Prostate gland (tissue), 2 donors: ENCODE results near the gene NRDC. TPM values are rescaled to one million over a fixed set of nuclear protein-coding genes. Genes with fewer than 3 reads are reported as not detected.
A peak's percentile ranks its signal among the peaks of the same experiment; 100 is the strongest.

ENCODE experiments used
- DNase-seq: peaks from one replicate; pipeline ENCODE4 v3.0.0-alpha.2; 2019; ENCODE audit warnings: low spot score
- H3K27ac ChIP-seq, 2 donors: fragments of 200-600 bp; sonication (generic); 2 replicates each; pipeline ENCODE4 v1.5.1; 2017 to 2019
- H3K27me3 ChIP-seq: fragments of 200-600 bp; sonication (generic); replicated peaks from 2 replicates; pipeline ENCODE4 v1.5.1; 2019; ENCODE audit not compliant: insufficient read depth
- H3K36me3 ChIP-seq, 2 donors: fragments of 200-600 bp; sonication (generic); 1 replicate in 1 of 2; 2 replicates in 1 of 2; pipeline versions ENCODE4 v1.5.1 to v1.8.1; 2017 to 2019
- H3K4me1 ChIP-seq: fragments of 200-600 bp; sonication (generic); replicated peaks from 2 replicates; pipeline ENCODE4 v1.5.1; 2019
- H3K4me3 ChIP-seq, 2 donors: fragments of 200-600 bp; sonication (generic); 2 replicates each; pipeline ENCODE4 v1.5.1; 2017 to 2019
- H3K9me3 ChIP-seq: fragments of 200-600 bp; sonication (generic); 2 replicates; pipeline ENCODE4 v1.5.1; 2017
- POLR2A ChIP-seq: fragments of 450-650 bp; IDR thresholded peaks from one replicate; pipeline ENCODE4 v1.6.1; 2016; ENCODE audit warnings: antibody characterized with exemption, mild to moderate bottlenecking
- POLR2AphosphoS5 ChIP-seq: sonication (generic); formaldehyde crosslinking; IDR thresholded peaks from one replicate; pipeline ENCODE4 v1.6.1; 2017; ENCODE audit warnings: antibody characterized with exemption
- WGBS: methylation state at CpG from one replicate; pipeline ENCODE4 v1.1.5; 2018; 5-methylcytosine and 5-hydroxymethylcytosine counted together
- intact Hi-C: fragments of 100-400 bp; cut with DNase I; formaldehyde crosslinking; loops from one replicate; pipeline ENCODE4 v1.14.2; 2022
- total RNA-seq, 2 donors: library from RNA; depleted of rRNA; stranded (reverse); fragments of >200 nt; gene quantifications; one replicate each; pipeline ENCODE4 v1.1.0, GENCODE V29; 2016
- TF ChIP-seq, protein P1 (sequence below), 4 experiments: fragments of 200-600 bp in 2 of 4; fragments of 450-650 bp in 2 of 4; sonication (generic) in 2 of 4; IDR thresholded peaks; 1 replicate in 3 of 4; 2 replicates in 1 of 4; pipeline ENCODE4 v1.5.1; 2016 to 2019; ENCODE audit warnings: antibody characterized with exemption in 4 of 4, mild to moderate bottlenecking in 2 of 4, moderate library complexity in 2 of 4

NRDC gene
- total RNA-seq, 2 donors from 2014 or later, result 48.5 to 67.7 TPM

DNA sequence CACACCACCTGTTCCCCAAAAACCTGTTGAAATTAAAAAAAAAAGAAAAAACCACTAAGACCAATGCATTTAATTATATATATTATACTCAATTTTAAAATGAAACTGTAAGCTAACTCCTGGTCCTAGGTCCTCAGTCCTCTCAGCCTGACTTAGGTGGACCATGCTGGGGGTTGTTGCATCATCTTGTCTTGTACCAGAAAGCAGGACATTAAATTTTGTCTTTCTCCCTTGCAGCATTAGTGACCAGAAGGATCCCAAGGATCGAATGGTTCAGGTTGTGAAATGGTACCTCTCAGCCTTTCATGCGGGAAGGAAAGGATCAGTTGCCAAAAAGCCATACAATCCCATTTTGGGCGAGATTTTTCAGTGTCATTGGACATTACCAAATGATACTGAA is 97.6 kb downstream of the NRDC start:
- WGBS, result 90% methylated on average over 3 of the region's 3 CpGs
- H3K4me3 ChIP-seq, result no peak overlapping the region
- H3K27me3 ChIP-seq, result no peaks in the 10 kb centered on the region
- DNase-seq, result no peak
- intact Hi-C loops, result no loop called here
- TF ChIP-seq POLR2AphosphoS5 (no peak), POLR2A (no peak)
- TF ChIP-seq, protein P1, sequence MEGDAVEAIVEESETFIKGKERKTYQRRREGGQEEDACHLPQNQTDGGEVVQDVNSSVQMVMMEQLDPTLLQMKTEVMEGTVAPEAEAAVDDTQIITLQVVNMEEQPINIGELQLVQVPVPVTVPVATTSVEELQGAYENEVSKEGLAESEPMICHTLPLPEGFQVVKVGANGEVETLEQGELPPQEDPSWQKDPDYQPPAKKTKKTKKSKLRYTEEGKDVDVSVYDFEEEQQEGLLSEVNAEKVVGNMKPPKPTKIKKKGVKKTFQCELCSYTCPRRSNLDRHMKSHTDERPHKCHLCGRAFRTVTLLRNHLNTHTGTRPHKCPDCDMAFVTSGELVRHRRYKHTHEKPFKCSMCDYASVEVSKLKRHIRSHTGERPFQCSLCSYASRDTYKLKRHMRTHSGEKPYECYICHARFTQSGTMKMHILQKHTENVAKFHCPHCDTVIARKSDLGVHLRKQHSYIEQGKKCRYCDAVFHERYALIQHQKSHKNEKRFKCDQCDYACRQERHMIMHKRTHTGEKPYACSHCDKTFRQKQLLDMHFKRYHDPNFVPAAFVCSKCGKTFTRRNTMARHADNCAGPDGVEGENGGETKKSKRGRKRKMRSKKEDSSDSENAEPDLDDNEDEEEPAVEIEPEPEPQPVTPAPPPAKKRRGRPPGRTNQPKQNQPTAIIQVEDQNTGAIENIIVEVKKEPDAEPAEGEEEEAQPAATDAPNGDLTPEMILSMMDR (IDR thresholded peaks at IDR 0.05), result no peak
- no peaks in the 10 kb centered on the region for H3K36me3 ChIP-seq
- H3K27ac ChIP-seq, result no peak overlapping the region
- no peaks in the 10 kb centered on the region for H3K9me3 ChIP-seq
- H3K4me1 ChIP-seq, result no peaks in the 10 kb centered on the region

DNA sequence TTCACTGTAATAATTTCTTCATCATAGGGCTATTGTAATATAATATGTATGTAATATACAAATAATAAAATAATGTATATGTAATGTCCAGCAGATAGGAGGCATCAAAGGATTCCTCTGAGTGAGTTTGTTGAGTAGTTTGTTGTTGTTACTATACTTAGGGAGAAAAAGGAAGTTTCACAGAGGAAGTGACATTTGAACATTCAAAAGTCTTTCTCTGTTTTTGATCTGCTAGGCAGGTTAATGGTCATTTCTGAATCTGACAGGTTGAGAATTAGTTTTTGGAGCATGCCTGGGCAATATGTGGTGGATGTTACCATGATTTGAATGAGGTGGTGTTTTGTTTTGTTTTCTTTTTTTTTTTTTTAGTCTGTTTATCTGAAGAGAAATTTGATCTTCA is 102.1 kb downstream of the NRDC start:
- intact Hi-C loops, result no loop called here
- no peaks in the 10 kb centered on the region for H3K9me3 ChIP-seq
- H3K4me1 ChIP-seq, result no peaks in the 10 kb centered on the region
- H3K27me3 ChIP-seq, result no peaks in the 10 kb centered on the region
- H3K36me3 ChIP-seq, result no peaks in the 10 kb centered on the region
- no peak for DNase-seq
- TF ChIP-seq, protein P1 (IDR thresholded peaks at IDR 0.05), result no peak
- TF ChIP-seq POLR2A, result no peak
- no peak for TF ChIP-seq POLR2AphosphoS5
- no peak overlapping the region for H3K4me3 ChIP-seq
- H3K27ac ChIP-seq, result no peak overlapping the region

DNA sequence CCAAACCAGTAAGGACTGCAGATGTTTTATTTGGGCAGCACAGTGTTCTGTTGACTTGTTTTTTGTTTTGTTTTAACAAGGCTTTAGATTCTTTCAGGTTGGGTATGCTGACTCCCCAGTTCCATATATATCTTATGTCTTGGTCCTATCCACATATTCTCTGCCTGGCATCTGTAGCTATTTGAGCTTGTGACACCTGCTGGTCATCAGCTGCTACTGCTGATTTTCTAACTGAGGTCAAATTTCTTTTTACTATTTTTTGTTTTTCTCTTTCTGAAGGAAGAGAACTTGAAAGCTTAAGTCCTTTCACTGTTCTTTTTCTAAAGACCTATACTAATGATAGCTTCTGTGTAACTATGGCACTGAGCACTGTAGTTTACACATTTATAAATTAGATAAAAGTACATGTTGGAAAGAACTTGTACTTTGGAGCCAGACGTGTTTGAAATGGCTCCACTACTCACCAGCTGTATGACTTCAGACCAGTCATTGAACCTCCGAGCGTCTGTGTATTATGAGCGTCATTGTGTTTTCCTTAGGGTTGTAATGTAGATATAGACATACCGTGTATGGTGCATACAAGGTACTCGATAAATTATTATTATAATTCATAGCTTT is 109.4 kb downstream of the NRDC start:
- peak overlapping the region in 1 of 2 donors; percentile 29 for H3K27ac ChIP-seq
- H3K4me1 ChIP-seq, result no peaks in the 10 kb centered on the region
- WGBS, result 60% methylated on average over 6 of the region's 6 CpGs
- H3K27me3 ChIP-seq, result no peaks in the 10 kb centered on the region
- TF ChIP-seq POLR2AphosphoS5, result peak; percentile 49
- TF ChIP-seq, protein P1 (IDR thresholded peaks at IDR 0.05), result peak; percentile 65 to 84 (median 78)
- no peak for TF ChIP-seq POLR2A
- intact Hi-C loops, result loop anchor here (10.0 kb wide), 1 partner anchor 204 kb away; no protein-coding TSS in a partner anchor
- DNase-seq, result peak; percentile 21
- no peaks in the 10 kb centered on the region for H3K36me3 ChIP-seq
- H3K9me3 ChIP-seq, result no peaks in the 10 kb centered on the region
- no peak overlapping the region for H3K4me3 ChIP-seq

DNA sequence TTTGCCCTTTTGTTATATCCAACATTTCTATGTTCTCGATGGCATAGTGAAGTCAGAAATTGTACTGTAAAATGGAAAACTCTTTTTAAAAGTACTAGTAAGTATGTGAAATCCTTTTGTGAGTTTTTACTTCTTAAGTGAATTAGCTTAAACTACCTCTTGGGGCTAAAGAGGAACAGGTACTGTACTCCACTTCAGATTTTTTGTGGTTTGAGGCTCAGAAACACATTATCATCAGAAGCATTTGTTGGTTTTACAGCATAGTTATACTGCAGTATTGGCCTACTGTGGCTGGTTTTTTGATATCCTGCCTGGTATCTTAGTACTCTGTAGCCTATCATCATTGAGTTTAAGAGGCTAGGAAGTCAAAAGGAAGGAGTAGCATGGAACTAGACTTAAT is 117.2 kb downstream of the NRDC start:
- TF ChIP-seq POLR2AphosphoS5, result no peak
- TF ChIP-seq, protein P1 (IDR thresholded peaks at IDR 0.05), result no peak
- TF ChIP-seq POLR2A, result no peak
- Histone ChIP-seq H3K4me1 (no peaks in the 10 kb centered on the region), H3K9me3 (no peaks in the 10 kb centered on the region), H3K36me3 (no peaks in the 10 kb centered on the region), H3K27ac (no peak overlapping the region), H3K4me3 (no peak overlapping the region), H3K27me3 (no peaks in the 10 kb centered on the region)
- intact Hi-C loops, result loop anchor here (10.0 kb wide), 1 partner anchor 197 kb away; no protein-coding TSS in a partner anchor
- WGBS, result 96% methylated on average over 1 of the region's 1 CpG
- no peak for DNase-seq

DNA sequence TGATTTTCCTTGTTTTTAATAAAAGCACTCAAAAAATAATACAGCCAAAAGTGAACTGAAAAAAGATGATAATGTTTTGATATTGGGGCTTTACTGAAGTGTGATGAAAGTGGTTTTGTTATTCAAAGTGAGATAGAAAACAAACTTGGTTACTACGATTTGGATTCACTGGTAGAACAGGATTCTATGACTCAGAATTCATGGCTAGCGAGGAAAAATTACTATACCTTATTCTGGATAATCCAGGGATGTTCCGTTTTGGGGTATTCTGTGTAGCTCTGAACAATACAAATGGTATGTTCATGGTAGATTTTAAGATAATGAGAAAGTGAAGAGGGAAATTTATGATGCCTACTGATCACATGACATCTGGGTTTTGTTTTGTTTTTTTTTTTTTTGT is 117.7 kb downstream of the NRDC start:
- WGBS, result 89% methylated on average over 3 of the region's 3 CpGs
- intact Hi-C loops, result loop anchor here (10.0 kb wide), 1 partner anchor 196 kb away; no protein-coding TSS in a partner anchor
- DNase-seq, result no peak
- no peaks in the 10 kb centered on the region for H3K9me3 ChIP-seq
- no peaks in the 10 kb centered on the region for H3K36me3 ChIP-seq
- no peaks in the 10 kb centered on the region for H3K4me1 ChIP-seq
- H3K27ac ChIP-seq, result no peak overlapping the region
- TF ChIP-seq POLR2A (no peak), POLR2AphosphoS5 (no peak)
- TF ChIP-seq, protein P1 (IDR thresholded peaks at IDR 0.05), result no peak
- H3K4me3 ChIP-seq, result no peak overlapping the region
- H3K27me3 ChIP-seq, result no peaks in the 10 kb centered on the region
